Endothelial cell (in vitro differentiated cells): Measurements from ENCODE around the gene ZFP1. TPM values are rescaled to one million over a fixed set of nuclear protein-coding genes. Genes with fewer than 3 reads are reported as not detected.

Experiments
- DNase-seq: peaks from one replicate; pipeline ENCODE4 v3.0.0; 2021; ENCODE audit warnings: low spot score
- H3K27ac Mint-ChIP-seq: one replicate; pipeline ENCODE4 v1.8.0; 2021; ENCODE audit warnings: mixed read lengths, inconsistent platforms; ENCODE audit not compliant: unreplicated experiment
- H3K27me3 Mint-ChIP-seq: one replicate; pipeline ENCODE4 v1.8.0; 2021; ENCODE audit warnings: mild to moderate bottlenecking, moderate library complexity, mixed read lengths, inconsistent platforms; ENCODE audit not compliant: unreplicated experiment
- H3K36me3 Mint-ChIP-seq: one replicate; pipeline ENCODE4 v1.8.0; 2021; ENCODE audit warnings: mild to moderate bottlenecking, low read depth, mixed read lengths, inconsistent platforms; ENCODE audit not compliant: unreplicated experiment
- H3K4me1 Mint-ChIP-seq: one replicate; pipeline ENCODE4 v1.8.0; 2021; ENCODE audit warnings: mild to moderate bottlenecking, mixed read lengths, inconsistent platforms; ENCODE audit not compliant: unreplicated experiment
- H3K4me3 Mint-ChIP-seq: one replicate; pipeline ENCODE4 v1.8.0; 2021; ENCODE audit warnings: mild to moderate bottlenecking, mixed read lengths, inconsistent platforms; ENCODE audit not compliant: unreplicated experiment
- H3K9me3 Mint-ChIP-seq: one replicate; pipeline ENCODE4 v1.8.0; 2021; ENCODE audit warnings: mixed read lengths, inconsistent platforms; ENCODE audit not compliant: unreplicated experiment
- CTCF ChIP-seq: fragments of 200-600 bp; sonication (generic); IDR thresholded peaks from one replicate; pipeline ENCODE4 v1.5.0; 2021; ENCODE audit warnings: antibody characterized with exemption; ENCODE audit not compliant: unreplicated experiment
- total RNA-seq: library from RNA; stranded (reverse); fragmentation: NEBNext Ultra II Directional; extraction: Animal tissue kit (Norgen Biotek cat#: 25700); gene quantifications from one replicate; pipeline ENCODE4 v1.2.1, GENCODE V29; 2021; ENCODE audit not compliant: unreplicated experiment

Gene ZFP1
- total RNA-seq, 1 donor from 2014 or later = 12.0 TPM

DNA sequence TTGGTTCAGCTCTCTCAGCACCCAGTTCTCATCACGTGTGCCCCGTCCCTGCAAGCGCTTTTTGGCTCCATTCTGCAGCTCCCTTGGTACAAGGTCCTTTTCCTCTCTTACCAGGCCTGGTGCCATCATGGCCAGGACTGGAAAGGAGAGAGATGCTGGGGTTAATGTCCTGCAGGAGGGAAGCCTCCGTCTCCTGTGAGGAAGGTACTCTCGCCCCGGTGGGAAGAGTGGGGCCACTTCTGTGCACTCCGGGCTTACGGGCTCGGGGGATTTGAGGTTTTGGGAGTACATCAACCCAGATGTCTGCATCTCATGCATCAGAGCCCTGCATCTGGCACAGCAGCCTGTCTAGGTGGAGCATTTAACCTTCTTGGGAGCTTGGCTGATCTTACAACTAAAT lies 48.5 kb downstream of the ZFP1 start:
- no peaks in the 10 kb centered on the region for H3K4me1 Mint-ChIP-seq
- no peaks in the 10 kb centered on the region for H3K9me3 Mint-ChIP-seq
- H3K27ac Mint-ChIP-seq = no peak overlapping the region
- TF ChIP-seq CTCF = no peak
- H3K27me3 Mint-ChIP-seq = no peaks in the 10 kb centered on the region
- no peak for DNase-seq
- H3K4me3 Mint-ChIP-seq = no peak overlapping the region
- no peaks in the 10 kb centered on the region for H3K36me3 Mint-ChIP-seq

DNA sequence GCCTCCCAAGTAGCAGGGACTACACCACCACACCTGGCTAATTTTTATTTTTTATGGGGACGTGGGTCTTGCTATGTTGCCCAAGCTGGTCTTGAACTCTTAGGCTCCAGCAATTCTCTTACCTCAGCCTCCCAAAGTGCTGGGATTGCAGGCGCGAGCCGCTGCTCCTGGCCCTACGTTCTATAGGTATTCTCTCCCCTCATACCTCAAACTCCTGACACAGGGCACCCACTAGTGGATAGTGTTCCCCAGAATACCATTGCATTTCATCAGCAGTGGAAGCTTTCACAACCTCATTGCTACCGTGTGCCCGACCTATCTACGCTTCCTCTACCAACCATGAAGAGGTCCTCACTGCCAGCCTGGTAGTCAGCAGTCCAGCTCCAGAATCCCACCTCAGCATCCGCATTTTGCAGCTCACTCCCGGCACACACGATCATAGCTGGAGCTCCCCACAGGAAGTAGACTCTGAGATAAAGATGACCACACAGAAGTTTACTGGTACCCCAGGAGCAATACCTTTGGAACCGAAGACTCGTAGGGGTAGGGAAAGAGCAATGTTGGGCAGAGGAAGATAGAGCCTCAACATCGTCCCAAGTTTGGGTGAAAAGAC lies 49.3 kb downstream of the ZFP1 start:
- Mint-ChIP-seq H3K27ac (no peak overlapping the region), H3K27me3 (no peaks in the 10 kb centered on the region), H3K36me3 (no peaks in the 10 kb centered on the region), H3K4me1 (no peaks in the 10 kb centered on the region), H3K4me3 (no peak overlapping the region), H3K9me3 (no peaks in the 10 kb centered on the region)
- TF ChIP-seq CTCF = no peak
- no peak for DNase-seq

DNA sequence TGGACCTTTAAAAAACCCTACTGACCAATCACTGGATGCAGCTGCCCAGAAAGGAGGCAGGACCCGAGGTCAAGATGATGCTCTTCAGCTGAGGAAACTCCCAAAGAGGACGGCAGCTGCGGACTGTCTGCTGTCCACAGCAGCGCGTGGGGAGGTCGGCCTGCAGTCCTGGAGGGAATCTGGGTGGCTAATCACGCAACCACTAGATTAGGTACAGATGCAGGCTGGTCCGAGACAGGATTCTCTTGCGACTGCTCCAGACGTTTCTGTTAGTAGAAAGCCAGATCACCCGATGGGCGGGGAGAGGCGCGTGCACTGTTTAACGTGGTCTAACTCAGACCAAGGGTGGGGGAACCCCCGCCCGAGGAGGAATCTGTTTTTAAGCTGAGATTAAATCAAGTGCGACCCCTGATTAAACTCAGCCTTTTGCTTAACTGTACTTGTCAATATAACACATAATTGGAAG lies 49.8 kb downstream of the ZFP1 start:
- DNase-seq = no peak
- no peak for TF ChIP-seq CTCF
- no peak overlapping the region for H3K27ac Mint-ChIP-seq
- no peaks in the 10 kb centered on the region for H3K4me1 Mint-ChIP-seq
- H3K27me3 Mint-ChIP-seq = peaks cover 3% of the 10 kb centered on the region
- no peaks in the 10 kb centered on the region for H3K9me3 Mint-ChIP-seq
- H3K36me3 Mint-ChIP-seq = no peaks in the 10 kb centered on the region
- no peak overlapping the region for H3K4me3 Mint-ChIP-seq

DNA sequence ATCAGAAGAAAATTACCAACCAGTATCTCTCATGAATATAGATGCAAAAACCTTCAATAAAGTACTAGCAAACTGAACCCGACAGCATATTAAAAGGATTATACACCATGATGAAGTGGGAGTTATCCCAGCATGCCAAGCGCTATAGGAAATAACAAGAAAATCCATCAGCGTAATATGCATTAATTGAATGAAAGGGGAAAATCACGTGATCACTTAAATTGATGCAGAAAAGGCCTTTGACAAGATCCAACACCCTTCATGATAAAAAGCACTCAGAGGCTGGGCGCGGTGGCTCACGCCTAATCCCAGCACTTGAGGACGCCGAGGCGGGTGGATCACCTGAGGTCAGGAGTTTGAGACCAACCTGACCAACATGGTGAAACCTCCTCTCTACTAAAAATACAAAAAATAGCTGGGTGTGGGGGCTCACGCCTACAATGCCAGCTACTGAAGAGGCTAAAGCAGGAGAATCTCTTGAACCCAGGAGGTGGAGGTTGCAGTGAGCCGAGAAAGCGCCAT lies 53.8 kb downstream of the ZFP1 start:
- H3K4me1 Mint-ChIP-seq = no peaks in the 10 kb centered on the region
- peaks cover 4% of the 10 kb centered on the region for H3K27me3 Mint-ChIP-seq
- no peak for TF ChIP-seq CTCF
- no peaks in the 10 kb centered on the region for H3K9me3 Mint-ChIP-seq
- H3K36me3 Mint-ChIP-seq = no peaks in the 10 kb centered on the region
- H3K27ac Mint-ChIP-seq = no peak overlapping the region
- H3K4me3 Mint-ChIP-seq = no peak overlapping the region
- DNase-seq = no peak

DNA sequence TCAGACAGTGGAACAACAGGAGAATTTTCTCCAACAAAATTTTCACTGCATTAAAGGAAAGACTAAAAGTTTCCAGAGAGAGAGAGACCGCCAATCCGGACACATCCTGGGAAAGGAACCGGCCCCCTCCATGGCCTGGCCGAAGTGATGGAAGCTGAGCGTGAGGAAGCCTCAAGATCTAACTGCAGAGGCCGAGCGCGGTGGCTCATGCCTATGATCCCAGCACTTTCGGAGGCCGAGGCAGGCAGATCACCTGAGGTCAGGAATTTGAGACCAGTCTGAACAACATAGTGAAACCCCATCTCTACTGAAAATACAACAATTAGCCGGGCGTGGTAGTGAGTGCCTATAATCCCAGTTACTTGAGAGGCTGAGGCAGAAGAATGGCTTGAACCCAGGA lies 54.8 kb downstream of the ZFP1 start:
- no peak for TF ChIP-seq CTCF
- H3K36me3 Mint-ChIP-seq = no peaks in the 10 kb centered on the region
- H3K9me3 Mint-ChIP-seq = no peaks in the 10 kb centered on the region
- H3K27ac Mint-ChIP-seq = no peak overlapping the region
- DNase-seq = no peak
- no peaks in the 10 kb centered on the region for H3K4me1 Mint-ChIP-seq
- H3K4me3 Mint-ChIP-seq = no peak overlapping the region
- peaks cover 9% of the 10 kb centered on the region for H3K27me3 Mint-ChIP-seq
